ENCODE data around the gene SLC17A2.

The SLC17A2 gene

GRCh38 chr6:25963426-25964123, 33.1 kb upstream of the SLC17A2 start:
- H3K4me3 ChIP-seq (ENCODE audit: insufficient read depth, low read depth, low read length) = no peak overlapping the region
- H3K4me1 ChIP-seq (ENCODE audit: control insufficient read depth, insufficient read depth, low read length) = no peaks in the 10 kb centered on the region
- no peaks in the 10 kb centered on the region for H3K27me3 ChIP-seq (ENCODE audit: control insufficient read depth, insufficient read depth, low read length, poor library complexity, severe bottlenecking)
- WGBS, 2 experiments = 51 to 63% methylated on average over 4 to 5 of the region's 6 CpGs
- H3K36me3 ChIP-seq (ENCODE audit: control insufficient read depth, insufficient read depth, low read length) = no peaks in the 10 kb centered on the region
- no peaks in the 10 kb centered on the region for H3K9me3 ChIP-seq (ENCODE audit: control insufficient read depth, low read length)
- H3K27ac ChIP-seq (ENCODE audit: insufficient read depth, low read depth, low read length, poor library complexity, severe bottlenecking) = no peak overlapping the region

- 83 to 85% methylated on average over 11 of the region's 11 CpGs for WGBS, 2 experiments
- H3K4me3 ChIP-seq (ENCODE audit: insufficient read depth, low read depth, low read length) = no peak within 1 kb of the TSS
- no peaks in the 10 kb centered on the region for H3K4me1 ChIP-seq (ENCODE audit: control insufficient read depth, insufficient read depth, low read length)
- no peaks in the 10 kb centered on the region for H3K27me3 ChIP-seq (ENCODE audit: control insufficient read depth, insufficient read depth, low read length, poor library complexity, severe bottlenecking)
- H3K36me3 ChIP-seq (ENCODE audit: control insufficient read depth, insufficient read depth, low read length) = no peaks in the 10 kb centered on the region
- H3K27ac ChIP-seq (ENCODE audit: insufficient read depth, low read depth, low read length, poor library complexity, severe bottlenecking) = no peak within 1 kb of the TSS
- no peaks in the 10 kb centered on the region for H3K9me3 ChIP-seq (ENCODE audit: control insufficient read depth, low read length)
Observed at GRCh38 chr6:25962149-25963127, 31.9 kb upstream of the SLC17A2 start, which contains the start of gene TRIM38. Gene TRIM38 (plus strand): TSS chr6:25962802. CDS start chr6:25966523, 3,721 bp downstream.

- Histone ChIP-seq H3K27ac (ENCODE audit: insufficient read depth, low read depth, low read length, poor library complexity, severe bottlenecking) (no peak overlapping the region), H3K4me1 (ENCODE audit: control insufficient read depth, insufficient read depth, low read length) (no peaks in the 10 kb centered on the region), H3K36me3 (ENCODE audit: control insufficient read depth, insufficient read depth, low read length) (no peaks in the 10 kb centered on the region), H3K27me3 (ENCODE audit: control insufficient read depth, insufficient read depth, low read length, poor library complexity, severe bottlenecking) (no peaks in the 10 kb centered on the region), H3K4me3 (ENCODE audit: insufficient read depth, low read depth, low read length) (no peak overlapping the region), H3K9me3 (ENCODE audit: control insufficient read depth, low read length) (no peaks in the 10 kb centered on the region)
- WGBS, 2 experiments = 95 to 96% methylated on average over 3 of the region's 3 CpGs
Observed at GRCh38 chr6:25961619-25962148, 31.2 kb upstream of the SLC17A2 start.

GRCh38 chr6:25960734-25961133, 30.2 kb upstream of the SLC17A2 start:
- Histone ChIP-seq H3K27ac (ENCODE audit: insufficient read depth, low read depth, low read length, poor library complexity, severe bottlenecking) (no peak overlapping the region), H3K36me3 (ENCODE audit: control insufficient read depth, insufficient read depth, low read length) (no peaks in the 10 kb centered on the region), H3K27me3 (ENCODE audit: control insufficient read depth, insufficient read depth, low read length, poor library complexity, severe bottlenecking) (no peaks in the 10 kb centered on the region), H3K9me3 (ENCODE audit: control insufficient read depth, low read length) (no peaks in the 10 kb centered on the region), H3K4me3 (ENCODE audit: insufficient read depth, low read depth, low read length) (no peak overlapping the region), H3K4me1 (ENCODE audit: control insufficient read depth, insufficient read depth, low read length) (no peaks in the 10 kb centered on the region)
- WGBS, 2 experiments = 74 to 92% methylated on average over 3 of the region's 3 CpGs

GRCh38 chr6:25959890-25960536, 29.5 kb upstream of the SLC17A2 start:
- H3K27ac ChIP-seq (ENCODE audit: insufficient read depth, low read depth, low read length, poor library complexity, severe bottlenecking) = no peak overlapping the region
- H3K9me3 ChIP-seq (ENCODE audit: control insufficient read depth, low read length) = no peaks in the 10 kb centered on the region
- no peak overlapping the region for H3K4me3 ChIP-seq (ENCODE audit: insufficient read depth, low read depth, low read length)
- H3K27me3 ChIP-seq (ENCODE audit: control insufficient read depth, insufficient read depth, low read length, poor library complexity, severe bottlenecking) = no peaks in the 10 kb centered on the region
- WGBS, 2 experiments = 91 to 94% methylated on average over 2 of the region's 2 CpGs
- no peaks in the 10 kb centered on the region for H3K4me1 ChIP-seq (ENCODE audit: control insufficient read depth, insufficient read depth, low read length)
- H3K36me3 ChIP-seq (ENCODE audit: control insufficient read depth, insufficient read depth, low read length) = no peaks in the 10 kb centered on the region

- Histone ChIP-seq H3K27ac (ENCODE audit: insufficient read depth, low read depth, low read length, poor library complexity, severe bottlenecking) (no peak overlapping the region), H3K4me3 (ENCODE audit: insufficient read depth, low read depth, low read length) (no peak overlapping the region), H3K27me3 (ENCODE audit: control insufficient read depth, insufficient read depth, low read length, poor library complexity, severe bottlenecking) (no peaks in the 10 kb centered on the region), H3K9me3 (ENCODE audit: control insufficient read depth, low read length) (no peaks in the 10 kb centered on the region), H3K36me3 (ENCODE audit: control insufficient read depth, insufficient read depth, low read length) (no peaks in the 10 kb centered on the region), H3K4me1 (ENCODE audit: control insufficient read depth, insufficient read depth, low read length) (no peaks in the 10 kb centered on the region)
- WGBS, 2 experiments = 96 to 98% methylated on average over 3 of the region's 3 CpGs
Observed at GRCh38 chr6:25958700-25959162, 28.2 kb upstream of the SLC17A2 start.

GRCh38 chr6:25956226-25956625, 25.7 kb upstream of the SLC17A2 start:
- Histone ChIP-seq H3K4me1 (ENCODE audit: control insufficient read depth, insufficient read depth, low read length) (no peaks in the 10 kb centered on the region), H3K27me3 (ENCODE audit: control insufficient read depth, insufficient read depth, low read length, poor library complexity, severe bottlenecking) (no peaks in the 10 kb centered on the region), H3K9me3 (ENCODE audit: control insufficient read depth, low read length) (no peaks in the 10 kb centered on the region), H3K4me3 (ENCODE audit: insufficient read depth, low read depth, low read length) (no peak overlapping the region), H3K36me3 (ENCODE audit: control insufficient read depth, insufficient read depth, low read length) (no peaks in the 10 kb centered on the region), H3K27ac (ENCODE audit: insufficient read depth, low read depth, low read length, poor library complexity, severe bottlenecking) (no peak overlapping the region)
- WGBS, 2 experiments = 89 to 92% methylated on average over 3 of the region's 3 CpGs

- no peaks in the 10 kb centered on the region for H3K9me3 ChIP-seq (ENCODE audit: control insufficient read depth, low read length)
- no peaks in the 10 kb centered on the region for H3K27me3 ChIP-seq (ENCODE audit: control insufficient read depth, insufficient read depth, low read length, poor library complexity, severe bottlenecking)
- no peaks in the 10 kb centered on the region for H3K36me3 ChIP-seq (ENCODE audit: control insufficient read depth, insufficient read depth, low read length)
- H3K4me1 ChIP-seq (ENCODE audit: control insufficient read depth, insufficient read depth, low read length) = no peaks in the 10 kb centered on the region
- H3K27ac ChIP-seq (ENCODE audit: insufficient read depth, low read depth, low read length, poor library complexity, severe bottlenecking) = no peak overlapping the region
- WGBS, 2 experiments = 0% methylated on average over 1 of the region's 1 CpG; no CpG with 5 or more reads in 1 of the 2 experiments
- H3K4me3 ChIP-seq (ENCODE audit: insufficient read depth, low read depth, low read length) = no peak overlapping the region
Observed at GRCh38 chr6:25954756-25955155, 24.3 kb upstream of the SLC17A2 start.

- 79 to 91% methylated on average over 3 of the region's 3 CpGs for WGBS, 2 experiments
- Histone ChIP-seq H3K4me1 (ENCODE audit: control insufficient read depth, insufficient read depth, low read length) (no peaks in the 10 kb centered on the region), H3K4me3 (ENCODE audit: insufficient read depth, low read depth, low read length) (no peak overlapping the region), H3K27ac (ENCODE audit: insufficient read depth, low read depth, low read length, poor library complexity, severe bottlenecking) (no peak overlapping the region), H3K9me3 (ENCODE audit: control insufficient read depth, low read length) (no peaks in the 10 kb centered on the region), H3K27me3 (ENCODE audit: control insufficient read depth, insufficient read depth, low read length, poor library complexity, severe bottlenecking) (no peaks in the 10 kb centered on the region), H3K36me3 (ENCODE audit: control insufficient read depth, insufficient read depth, low read length) (no peaks in the 10 kb centered on the region)
Observed at GRCh38 chr6:25953733-25954132, 23.2 kb upstream of the SLC17A2 start.

Data from ectodermal cell (in vitro differentiated cells).